GM12878 (cell line): ENCODE results near the gene CDKL5. TPM values are rescaled to one million over a fixed set of nuclear protein-coding genes. Genes with fewer than 3 reads are reported as not detected.
"Not testable (repeated sequence)": the region's sequence is repeated elsewhere in the genome, so short reads cannot be mapped to it uniquely, and the experiment has no call there.

Source experiments
- ATAC-seq: fragments of 200-7000 bp; cut with Tn5 transposase; 3 replicates; pipeline ENCODE4 v1.9.1; 2020; ENCODE audit warnings: mild to moderate bottlenecking, moderate library complexity
- BruUV-seq: library from RNA; stranded (reverse); fragments of 400-500 nt; replicated peaks from 2 replicates; lab custom pipeline; 2021; lab: Mats Ljungman, UMichigan
- CTCF ChIA-PET: fragments of 300-600 bp; sonication (Branson Sonifier 250); formaldehyde crosslinking; extraction: SDS; loops from one replicate; lab custom pipeline; 2021; ENCODE audit warnings: inconsistent platforms; lab: Yijun Ruan, JAX
- POLR2A ChIA-PET: fragments of 350-600 bp; formaldehyde crosslinking; extraction: SDS; loops from one replicate; lab custom pipeline; 2021; ENCODE audit warnings: inconsistent platforms; lab: Charles Lee
- RAD21 ChIA-PET: fragments of 300-600 bp; sonication (Branson Sonifier 250); formaldehyde crosslinking; loops from one replicate; lab custom pipeline; 2023; ENCODE audit warnings: antibody characterized with exemption; ENCODE audit not compliant: unreplicated experiment; lab: Charles Lee
- SMC1A ChIA-PET: fragments of 300-600 bp; sonication (Branson Sonifier 250); formaldehyde crosslinking; loops from one replicate; lab custom pipeline; 2023; ENCODE audit not compliant: unreplicated experiment, uncharacterized antibody; lab: Charles Lee
- DNase-seq: peaks from one replicate; pipeline ENCODE4 v3.0.0-alpha.2; 2011; ENCODE audit warnings: low read depth, low spot score
- FAIRE-seq: peaks from 3 replicates; lab custom pipeline; 2011; peaks lifted over from hg19 to GRCh38; lab: Jason Lieb, UNC
- H2AFZ ChIP-seq: 2 replicates; pipeline ENCODE4 v1.6.0; 2011; ENCODE audit warnings: low read depth, low read length, control low read depth; ENCODE audit not compliant: control insufficient read depth
- H3K27ac ChIP-seq: 2 replicates; pipeline ENCODE4 v1.5.1; 2011; ENCODE audit warnings: control low read depth; ENCODE audit not compliant: control insufficient read depth, insufficient read depth
- H3K27me3 ChIP-seq, 2 experiments: replicated peaks in 1 of 2; 2 replicates each; pipeline versions ENCODE4 v1.6.0 to v1.6.1; 2011; ENCODE audit warnings: low read length in 1 of 2; ENCODE audit not compliant: control insufficient read depth in 2 of 2, insufficient read depth in 2 of 2
- H3K36me3 ChIP-seq, 2 experiments: 2 replicates each; pipeline ENCODE4 v1.5.1; 2011; ENCODE audit warnings: low read length in 1 of 2; ENCODE audit not compliant: control insufficient read depth in 2 of 2, insufficient read depth in 2 of 2
- H3K4me1 ChIP-seq: 2 replicates; pipeline ENCODE4 v1.6.1; 2011; ENCODE audit warnings: mild to moderate bottlenecking, low read length, moderate library complexity, mixed read lengths; ENCODE audit not compliant: control insufficient read depth, insufficient read depth
- H3K4me2 ChIP-seq: 2 replicates; pipeline ENCODE4 v1.6.0; 2011; ENCODE audit warnings: control low read depth; ENCODE audit not compliant: control insufficient read depth, insufficient read depth
- H3K4me3 ChIP-seq: fragments of 200-600 bp; sonication (generic); 2 replicates; pipeline ENCODE4 v1.5.1; 2016
- H3K79me2 ChIP-seq: 2 replicates; pipeline ENCODE4 v1.6.0; 2011; ENCODE audit warnings: low read length; ENCODE audit not compliant: control insufficient read depth, insufficient read depth
- H3K9ac ChIP-seq: 2 replicates; pipeline ENCODE4 v1.8.0; 2011; ENCODE audit warnings: low read length, control low read depth, mixed read lengths; ENCODE audit not compliant: control insufficient read depth, insufficient read depth
- H3K9me3 ChIP-seq: replicated peaks from 3 replicates; pipeline ENCODE4 v1.5.1; 2011; ENCODE audit warnings: mild to moderate bottlenecking, low read length; ENCODE audit not compliant: control insufficient read depth, insufficient read depth
- H4K20me1 ChIP-seq: 2 replicates; pipeline ENCODE4 v1.6.0; 2011; ENCODE audit not compliant: control insufficient read depth, insufficient read depth
- BCL11A ChIP-seq: IDR thresholded peaks from 2 replicates; pipeline ENCODE4 v1.6.1; 2011; ENCODE audit warnings: low read depth, low read length
- BHLHE40 ChIP-seq, 2 experiments: fragments of 450-650 bp in 1 of 2; IDR thresholded peaks; 2 replicates each; pipeline ENCODE4 v1.6.1; 2011 to 2017; ENCODE audit warnings: low read depth in 2 of 2, borderline replicate concordance in 1 of 2, improper control_type of control experiment in 1 of 2, low read length in 1 of 2, mild to moderate bottlenecking in 1 of 2
- CBX5 ChIP-seq: sonication (generic); IDR thresholded peaks from 2 replicates; pipeline ENCODE4 v1.6.1; 2016; ENCODE audit warnings: low read depth, moderate library complexity, mild to moderate bottlenecking, inconsistent platforms
- E2F8 ChIP-seq: fragments of 450-650 bp; IDR thresholded peaks from 2 replicates; pipeline ENCODE4 v1.6.1; 2018; ENCODE audit warnings: mild to moderate bottlenecking, low read depth, moderate library complexity; ENCODE audit not compliant: partially characterized antibody
- GATAD2B ChIP-seq: fragments of 450-650 bp; conservative IDR thresholded peaks from 2 replicates; pipeline ENCODE4 v1.6.1; 2017; ENCODE audit warnings: low read depth, mild to moderate bottlenecking, moderate library complexity
- MXI1 ChIP-seq: fragments of 150-350 bp; IDR thresholded peaks from 2 replicates; pipeline ENCODE4 v1.6.1; 2011; ENCODE audit warnings: low read depth, mild to moderate bottlenecking, inconsistent platforms, low read length, improper control_type of control experiment
- NR2C1 ChIP-seq: fragments of 450-650 bp; IDR thresholded peaks from 2 replicates; pipeline ENCODE4 v1.6.1; 2017; ENCODE audit warnings: antibody characterized with exemption, mild to moderate bottlenecking, moderate library complexity
- STAT3 ChIP-seq: IDR thresholded peaks from 2 replicates; pipeline ENCODE4 v1.6.1; 2011; ENCODE audit warnings: low read depth, low read length, improper control_type of control experiment
- ZZZ3 ChIP-seq: IDR thresholded peaks from 2 replicates; pipeline ENCODE4 v1.6.1; 2011; ENCODE audit warnings: low read depth; ENCODE audit not compliant: control insufficient read depth, insufficient read length
- WGBS: methylation state at CpG from one replicate; pipeline ENCODE4 v1.1.6; 2016; ENCODE audit warnings: low lambda C conversion rate; ENCODE audit not compliant: insufficient replicate concordance, insufficient coverage; ENCODE audit errors: missing lambda C conversion rate; 5-methylcytosine and 5-hydroxymethylcytosine counted together
- in situ Hi-C: fragments of 300-500 bp; cut with MboI; formaldehyde crosslinking; loops from 9 replicates; pipeline ENCODE4 v1.14.3; 2018; ENCODE audit warnings: mixed read lengths
- intact Hi-C: fragments of 100-400 bp; cut with micrococcal nuclease; formaldehyde crosslinking; loops from one replicate; pipeline ENCODE4 v1.14.2; 2022; ENCODE audit not compliant: unreplicated experiment
- polyA plus RNA-seq, 11 experiments: library from polyadenylated mRNA; depleted of rRNA in 4 of 11; unstranded in 6 of 11; stranded (reverse) in 5 of 11; fragments of >200 nt; fragmentation: Nextera tagmentation in 4 of 11; fragmentation: Illumina TruSeq in 1 of 11; extraction: Ambion mirVana in 4 of 11; extraction: Trizol in 1 of 11; gene quantifications; 1 replicate in 1 of 11; 2 replicates in 10 of 11; pipeline versions ENCODE4 v1.2.1 to v1.2.3, GENCODE V29; 2011 to 2016; ENCODE audit warnings: inconsistent platforms in 2 of 11, missing spikeins in 2 of 11, low read depth in 1 of 11
- total RNA-seq, 4 experiments: library from RNA; depleted of rRNA in 3 of 4; stranded (reverse); fragments of >200 nt in 3 of 4; fragmentation: Illumina TruSeq in 1 of 4; extraction: Trizol in 1 of 4; gene quantifications; 2 replicates each; pipeline versions ENCODE4 v1.2.1 to v1.2.3, GENCODE V29; 2013 to 2021
- TF ChIP-seq, protein P1 (sequence below): IDR thresholded peaks from 2 replicates; pipeline ENCODE4 v1.6.1; 2012; ENCODE audit warnings: low read length, inconsistent platforms
- TF ChIP-seq, protein P2 (sequence below): IDR thresholded peaks from 2 replicates; pipeline ENCODE4 v1.6.1; 2011; ENCODE audit warnings: mild to moderate bottlenecking, low read depth, low read length, moderate library complexity; ENCODE audit not compliant: insufficient replicate concordance

Gene CDKL5
- total and polyA plus RNA-seq, 10 of the 15 experiments (the other 5 are each of a cell fraction or from before 2014, with no cell fraction given), result 1.4 to 14.5 (median 6.3) TPM

GRCh38 chrX:18428006-18428405 lies 2.6 kb downstream of the CDKL5 start (continued):
- TF ChIP-seq, protein P1, sequence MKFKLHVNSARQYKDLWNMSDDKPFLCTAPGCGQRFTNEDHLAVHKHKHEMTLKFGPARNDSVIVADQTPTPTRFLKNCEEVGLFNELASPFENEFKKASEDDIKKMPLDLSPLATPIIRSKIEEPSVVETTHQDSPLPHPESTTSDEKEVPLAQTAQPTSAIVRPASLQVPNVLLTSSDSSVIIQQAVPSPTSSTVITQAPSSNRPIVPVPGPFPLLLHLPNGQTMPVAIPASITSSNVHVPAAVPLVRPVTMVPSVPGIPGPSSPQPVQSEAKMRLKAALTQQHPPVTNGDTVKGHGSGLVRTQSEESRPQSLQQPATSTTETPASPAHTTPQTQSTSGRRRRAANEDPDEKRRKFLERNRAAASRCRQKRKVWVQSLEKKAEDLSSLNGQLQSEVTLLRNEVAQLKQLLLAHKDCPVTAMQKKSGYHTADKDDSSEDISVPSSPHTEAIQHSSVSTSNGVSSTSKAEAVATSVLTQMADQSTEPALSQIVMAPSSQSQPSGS, result no peak
- TF ChIP-seq ZZZ3, result no peak
- TF ChIP-seq E2F8, result no peak
- no peak for TF ChIP-seq BCL11A
- no peak for TF ChIP-seq CBX5
- no peak for TF ChIP-seq STAT3
- no peak for TF ChIP-seq GATAD2B
- no peak for TF ChIP-seq BHLHE40 (IDR thresholded peaks at IDR 0.05; ENCODE audit: borderline replicate concordance in 1 of 2, low read depth in 2 of 2, low read length in 1 of 2)
- TF ChIP-seq NR2C1, result no peak
- TF ChIP-seq, protein P2, sequence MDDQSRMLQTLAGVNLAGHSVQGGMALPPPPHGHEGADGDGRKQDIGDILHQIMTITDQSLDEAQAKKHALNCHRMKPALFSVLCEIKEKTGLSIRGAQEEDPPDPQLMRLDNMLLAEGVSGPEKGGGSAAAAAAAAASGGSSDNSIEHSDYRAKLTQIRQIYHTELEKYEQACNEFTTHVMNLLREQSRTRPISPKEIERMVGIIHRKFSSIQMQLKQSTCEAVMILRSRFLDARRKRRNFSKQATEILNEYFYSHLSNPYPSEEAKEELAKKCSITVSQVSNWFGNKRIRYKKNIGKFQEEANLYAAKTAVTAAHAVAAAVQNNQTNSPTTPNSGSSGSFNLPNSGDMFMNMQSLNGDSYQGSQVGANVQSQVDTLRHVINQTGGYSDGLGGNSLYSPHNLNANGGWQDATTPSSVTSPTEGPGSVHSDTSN, result no peak
- TF ChIP-seq MXI1, result no peak
- TF ChIP-seq, all 136 proteins: peak for 0

GRCh38 chrX:18433288-18433687 lies 7.9 kb downstream of the CDKL5 start:
- RAD21 ChIA-PET, H4K20me1 ChIP-seq, H3K4me2 ChIP-seq, H3K27ac ChIP-seq, DNase-seq, H3K79me2 ChIP-seq, H3K9ac ChIP-seq, H3K9me3 ChIP-seq, intact Hi-C loops, H3K36me3 ChIP-seq, H3K4me1 ChIP-seq, ATAC-seq, SMC1A ChIA-PET, POLR2A ChIA-PET, FAIRE-seq, H3K4me3 ChIP-seq, CTCF ChIA-PET, H3K27me3 ChIP-seq, BruUV-seq, H2AFZ ChIP-seq, in situ Hi-C loops: not testable (repeated sequence)
- WGBS, result 87% methylated on average over 14 of the region's 14 CpGs
